IMR-90 (cell line): Measurements from ENCODE around the gene MRPL1. TPM values are rescaled to one million over a fixed set of nuclear protein-coding genes. Genes with fewer than 3 reads are reported as not detected.

Experiments used
- ATAC-seq: fragments of 200-7000 bp; cut with Tn5 transposase; 2 replicates; pipeline ENCODE4 v1.9.1; 2020; ENCODE audit warnings: low read depth, mild to moderate bottlenecking, moderate library complexity
- BruUV-seq: library from RNA; stranded (reverse); fragments of 400-500 nt; replicated peaks from 2 replicates; lab custom pipeline; 2021; lab: Mats Ljungman, UMichigan
- CTCF ChIA-PET: fragments of 300-600 bp; formaldehyde crosslinking; extraction: SDS; loops from one replicate; lab custom pipeline; 2021; ENCODE audit warnings: antibody characterized with exemption; lab: Yijun Ruan, JAX
- POLR2A ChIA-PET: fragments of 300-600 bp; sonication (Branson Sonifier 250); formaldehyde crosslinking; loops from one replicate; lab custom pipeline; 2022; ENCODE audit warnings: antibody characterized with exemption; ENCODE audit not compliant: unreplicated experiment; lab: Charles Lee
- DNase-seq: peaks from one replicate; pipeline ENCODE4 v3.0.0; 2013
- H2AFZ ChIP-seq: replicated peaks from 2 replicates; pipeline ENCODE3; 2013; ENCODE audit warnings: low read length, mild to moderate bottlenecking; ENCODE audit not compliant: poor library complexity
- H2AK5ac ChIP-seq: 2 replicates; pipeline ENCODE4 v1.6.1; 2013; ENCODE audit warnings: low read depth, low read length, inconsistent platforms
- H2AK9ac ChIP-seq: replicated peaks from 2 replicates; pipeline ENCODE3; 2013; ENCODE audit warnings: mild to moderate bottlenecking, low read depth, low read length, moderate library complexity; ENCODE audit not compliant: poor library complexity
- H2BK120ac ChIP-seq: 2 replicates; pipeline ENCODE4 v1.6.1; 2013; ENCODE audit warnings: low read depth, low read length, inconsistent platforms
- H2BK15ac ChIP-seq: 3 replicates; pipeline ENCODE4 v1.6.1; 2013; ENCODE audit warnings: low read depth, low read length, inconsistent platforms
- H2BK20ac ChIP-seq: 2 replicates; pipeline ENCODE4 v1.6.1; 2013; ENCODE audit warnings: low read depth, mild to moderate bottlenecking, inconsistent platforms, low read length, moderate library complexity
- H2BK5ac ChIP-seq: 2 replicates; pipeline ENCODE4 v1.6.1; 2013; ENCODE audit warnings: mild to moderate bottlenecking, low read depth, low read length, inconsistent platforms; ENCODE audit not compliant: poor library complexity, severe bottlenecking
- H3K14ac ChIP-seq: replicated peaks from 2 replicates; pipeline ENCODE4 v1.6.1; 2013; ENCODE audit warnings: low read depth, low read length, inconsistent platforms
- H3K18ac ChIP-seq: 2 replicates; pipeline ENCODE4 v1.6.1; 2013; ENCODE audit warnings: low read depth, low read length, control low read depth
- H3K23ac ChIP-seq: 2 replicates; pipeline ENCODE4 v1.6.1; 2013; ENCODE audit warnings: low read depth, low read length, inconsistent platforms
- H3K27ac ChIP-seq: 2 replicates; pipeline ENCODE4 v1.5.1; 2013; ENCODE audit warnings: mild to moderate bottlenecking, control low read depth, low read length; ENCODE audit not compliant: insufficient read depth
- H3K27me3 ChIP-seq: 2 replicates; pipeline ENCODE4 v1.6.1; 2013; ENCODE audit warnings: low read length; ENCODE audit not compliant: control insufficient read depth, insufficient read depth
- H3K36me3 ChIP-seq: 2 replicates; pipeline ENCODE4 v1.6.1; 2013; ENCODE audit warnings: low read length, mixed read lengths; ENCODE audit not compliant: control insufficient read depth, insufficient read depth
- H3K4ac ChIP-seq: 2 replicates; pipeline ENCODE4 v1.6.1; 2013; ENCODE audit warnings: low read depth, low read length, inconsistent platforms
- H3K4me1 ChIP-seq: 2 replicates; pipeline ENCODE4 v1.6.1; 2013; ENCODE audit warnings: low read length, mixed read lengths; ENCODE audit not compliant: control insufficient read depth, insufficient read depth
- H3K4me2 ChIP-seq: 2 replicates; pipeline ENCODE4 v1.6.1; 2013; ENCODE audit warnings: low read depth, mild to moderate bottlenecking, control low read depth, low read length, moderate library complexity
- H3K4me3 ChIP-seq: 2 replicates; pipeline ENCODE4 v1.5.1; 2013; ENCODE audit warnings: low read depth, mild to moderate bottlenecking, control low read depth, low read length, moderate library complexity; ENCODE audit not compliant: insufficient read depth
- H3K56ac ChIP-seq: 2 replicates; pipeline ENCODE4 v1.6.1; 2013; ENCODE audit warnings: low read length, inconsistent platforms; ENCODE audit not compliant: insufficient read depth; ENCODE audit errors: extremely low read depth
- H3K79me1 ChIP-seq, 2 experiments: 2 replicates each; pipeline ENCODE4 v1.6.1; 2013; ENCODE audit warnings: low read length in 2 of 2, inconsistent platforms in 1 of 2, low read depth in 1 of 2
- H3K9ac ChIP-seq: 2 replicates; pipeline ENCODE4 v1.6.1; 2013; ENCODE audit warnings: low read depth, low read length, control low read depth
- H3K9me1 ChIP-seq: 2 replicates; pipeline ENCODE4 v1.6.1; 2013; ENCODE audit warnings: low read length, inconsistent platforms; ENCODE audit not compliant: insufficient read depth
- H3K9me3 ChIP-seq: 2 replicates; pipeline ENCODE4 v1.6.1; 2013; ENCODE audit warnings: low read length; ENCODE audit not compliant: control insufficient read depth, insufficient read depth
- H4K20me1 ChIP-seq: 2 replicates; pipeline ENCODE4 v1.6.1; 2013; ENCODE audit warnings: low read length, inconsistent platforms; ENCODE audit not compliant: insufficient read depth
- H4K5ac ChIP-seq: 2 replicates; pipeline ENCODE4 v1.6.1; 2013; ENCODE audit warnings: mild to moderate bottlenecking, low read depth, low read length, control low read depth
- H4K8ac ChIP-seq, 2 experiments: 2 replicates each; pipeline ENCODE4 v1.6.1; 2013; ENCODE audit warnings: low read depth in 2 of 2, low read length in 2 of 2, control low read depth in 1 of 2, inconsistent platforms in 1 of 2
- H4K91ac ChIP-seq: 2 replicates; pipeline ENCODE4 v1.6.1; 2013; ENCODE audit warnings: low read depth, low read length, inconsistent platforms; ENCODE audit not compliant: insufficient read depth
- BHLHE40 ChIP-seq: fragments of 150-350 bp; IDR thresholded peaks from 2 replicates; pipeline ENCODE4 v1.6.1; 2016; ENCODE audit warnings: mild to moderate bottlenecking, low read depth, low read length
- CEBPB ChIP-seq: IDR thresholded peaks from 2 replicates; pipeline ENCODE4 v1.6.1; 2012; ENCODE audit warnings: low read depth, low read length, improper control_type of control experiment
- CHD1 ChIP-seq: IDR thresholded peaks from 2 replicates; pipeline ENCODE4 v1.6.1; 2012; ENCODE audit warnings: low read depth, low read length, improper control_type of control experiment
- FOS ChIP-seq: fragments of 150-350 bp; IDR thresholded peaks from 2 replicates; pipeline ENCODE4 v1.6.1; 2016; ENCODE audit warnings: low read depth, low read length
- MAFK ChIP-seq: IDR thresholded peaks from 2 replicates; pipeline ENCODE4 v1.6.1; 2012; ENCODE audit warnings: low read depth, low read length, improper control_type of control experiment
- MAZ ChIP-seq: IDR thresholded peaks from 2 replicates; pipeline ENCODE4 v1.6.1; 2012; ENCODE audit warnings: low read depth, mild to moderate bottlenecking, low read length, improper control_type of control experiment, moderate library complexity, borderline replicate concordance
- MXI1 ChIP-seq: IDR thresholded peaks from 2 replicates; pipeline ENCODE4 v1.6.1; 2012; ENCODE audit warnings: low read depth, mild to moderate bottlenecking, low read length, moderate library complexity, borderline replicate concordance
- NFE2L2 ChIP-seq: fragments of 150-350 bp; IDR thresholded peaks from 2 replicates; pipeline ENCODE4 v1.6.1; 2016; ENCODE audit warnings: low read depth, mild to moderate bottlenecking, low read length
- POLR2A ChIP-seq: IDR thresholded peaks from 2 replicates; pipeline ENCODE4 v1.6.1; 2012; ENCODE audit warnings: mild to moderate bottlenecking, low read depth, low read length
- RAD21 ChIP-seq: IDR thresholded peaks from 2 replicates; pipeline ENCODE4 v1.6.1; 2012; ENCODE audit warnings: low read length, improper control_type of control experiment
- RCOR1 ChIP-seq: IDR thresholded peaks from 2 replicates; pipeline ENCODE4 v1.6.1; 2012; ENCODE audit warnings: mild to moderate bottlenecking, low read length, improper control_type of control experiment; ENCODE audit not compliant: insufficient replicate concordance
- RFX5 ChIP-seq: IDR thresholded peaks from 2 replicates; pipeline ENCODE4 v1.8.0; 2012; ENCODE audit warnings: low read depth, mild to moderate bottlenecking, low read length, moderate library complexity
- SMC3 ChIP-seq: fragments of 150-350 bp; IDR thresholded peaks from 2 replicates; pipeline ENCODE4 v1.6.1; 2016; ENCODE audit warnings: low read depth, mild to moderate bottlenecking, antibody characterized with exemption, low read length, moderate library complexity
- WGBS, 2 experiments: methylation state at CpG; one replicate each; pipeline versions ENCODE4 v1.1.5 to v1.1.7; 2013; ENCODE audit warnings: missing lambda C conversion rate in 2 of 2; ENCODE audit not compliant: insufficient read length in 1 of 2; ENCODE audit errors: extremely low coverage in 2 of 2; 5-methylcytosine and 5-hydroxymethylcytosine counted together
- dilution Hi-C: fragments of 300-500 bp; cut with HindIII; formaldehyde crosslinking; loops from one replicate; pipeline ENCODE4 v1.14.3; 2018; ENCODE audit warnings: low sequenced_read_pairs; ENCODE audit not compliant: unreplicated experiment
- in situ Hi-C: fragments of 300-500 bp; cut with MboI; formaldehyde crosslinking; loops from 3 replicates; pipeline ENCODE4 v1.14.3; 2019; ENCODE audit warnings: low sequenced_read_pairs, inconsistent platforms, mixed read lengths
- intact Hi-C: fragments of 100-400 bp; cut with micrococcal nuclease; formaldehyde crosslinking; loops from 2 replicates; pipeline ENCODE4 v1.10.0; 2022
- polyA plus RNA-seq, 3 experiments: library from polyadenylated mRNA; depleted of rRNA; stranded (reverse); fragments of >200 nt; gene quantifications; 2 replicates each; pipeline ENCODE4 v1.2.3, GENCODE V29; 2012; ENCODE audit warnings: low replicate concordance in 1 of 3
- total RNA-seq: library from RNA; depleted of rRNA; stranded (reverse); fragments of >200 nt; gene quantifications from 2 replicates; pipeline ENCODE4 v1.2.3, GENCODE V29; 2012
- TF ChIP-seq, protein P1 (sequence below): conservative IDR thresholded peaks from 2 replicates; pipeline ENCODE4 v1.5.1; 2012; ENCODE audit warnings: mild to moderate bottlenecking, low read depth, low read length, improper control_type of control experiment
- TF ChIP-seq, protein P2 (sequence below): fragments of 150-350 bp; IDR thresholded peaks from 2 replicates; pipeline ENCODE4 v1.6.1; 2016; ENCODE audit warnings: low read depth, mild to moderate bottlenecking, low read length, moderate library complexity, borderline replicate concordance
- TF ChIP-seq, protein P3 (sequence below): fragments of 150-350 bp; IDR thresholded peaks from 2 replicates; pipeline ENCODE4 v1.6.1; 2017; ENCODE audit warnings: mild to moderate bottlenecking, antibody characterized with exemption, low read length, low read depth

The MRPL1 gene
- total and polyA plus RNA-seq, 2 of the 4 experiments (the other 2 are of a cell fraction), result 13.4 to 22.5 TPM

- Histone ChIP-seq H3K18ac (no peak overlapping the region), H3K79me1 (no peaks in the 10 kb centered on the region), H3K36me3 (no peaks in the 10 kb centered on the region), H3K56ac (no peak overlapping the region), H4K20me1 (no peaks in the 10 kb centered on the region), H3K27ac (no peak overlapping the region), H2BK120ac (no peak overlapping the region), H4K8ac (no peak overlapping the region), H3K4ac (no peak overlapping the region), H3K23ac (no peak overlapping the region), H3K4me2 (no peak overlapping the region), H2BK15ac (no peak overlapping the region), H2AK9ac (no peak overlapping the region), H3K14ac (no peak overlapping the region), H2BK5ac (no peak overlapping the region), H4K91ac (no peak overlapping the region), H2BK20ac (no peak overlapping the region), H3K9ac (no peak overlapping the region), H3K4me3 (no peak overlapping the region), H3K9me3 (no peaks in the 10 kb centered on the region), H3K9me1 (no peaks in the 10 kb centered on the region), H2AFZ (no peak overlapping the region), H3K4me1 (no peaks in the 10 kb centered on the region), H3K27me3 (no peaks in the 10 kb centered on the region; the same call in 1 of the 2 replicates), H2AK5ac (no peak overlapping the region), H4K5ac (no peak overlapping the region)
- POLR2A ChIA-PET, result no interaction called here
- CTCF ChIA-PET, result no interaction called here
- TF ChIP-seq MXI1 (no peak), MAFK (no peak), RFX5 (no peak), FOS (no peak), CHD1 (no peak), NFE2L2 (no peak), RCOR1 (no peak), RAD21 (no peak), SMC3 (no peak), BHLHE40 (no peak), POLR2A (no peak), CEBPB (no peak), MAZ (no peak)
- TF ChIP-seq, protein P1, sequence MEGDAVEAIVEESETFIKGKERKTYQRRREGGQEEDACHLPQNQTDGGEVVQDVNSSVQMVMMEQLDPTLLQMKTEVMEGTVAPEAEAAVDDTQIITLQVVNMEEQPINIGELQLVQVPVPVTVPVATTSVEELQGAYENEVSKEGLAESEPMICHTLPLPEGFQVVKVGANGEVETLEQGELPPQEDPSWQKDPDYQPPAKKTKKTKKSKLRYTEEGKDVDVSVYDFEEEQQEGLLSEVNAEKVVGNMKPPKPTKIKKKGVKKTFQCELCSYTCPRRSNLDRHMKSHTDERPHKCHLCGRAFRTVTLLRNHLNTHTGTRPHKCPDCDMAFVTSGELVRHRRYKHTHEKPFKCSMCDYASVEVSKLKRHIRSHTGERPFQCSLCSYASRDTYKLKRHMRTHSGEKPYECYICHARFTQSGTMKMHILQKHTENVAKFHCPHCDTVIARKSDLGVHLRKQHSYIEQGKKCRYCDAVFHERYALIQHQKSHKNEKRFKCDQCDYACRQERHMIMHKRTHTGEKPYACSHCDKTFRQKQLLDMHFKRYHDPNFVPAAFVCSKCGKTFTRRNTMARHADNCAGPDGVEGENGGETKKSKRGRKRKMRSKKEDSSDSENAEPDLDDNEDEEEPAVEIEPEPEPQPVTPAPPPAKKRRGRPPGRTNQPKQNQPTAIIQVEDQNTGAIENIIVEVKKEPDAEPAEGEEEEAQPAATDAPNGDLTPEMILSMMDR, result no peak
- TF ChIP-seq, protein P2, sequence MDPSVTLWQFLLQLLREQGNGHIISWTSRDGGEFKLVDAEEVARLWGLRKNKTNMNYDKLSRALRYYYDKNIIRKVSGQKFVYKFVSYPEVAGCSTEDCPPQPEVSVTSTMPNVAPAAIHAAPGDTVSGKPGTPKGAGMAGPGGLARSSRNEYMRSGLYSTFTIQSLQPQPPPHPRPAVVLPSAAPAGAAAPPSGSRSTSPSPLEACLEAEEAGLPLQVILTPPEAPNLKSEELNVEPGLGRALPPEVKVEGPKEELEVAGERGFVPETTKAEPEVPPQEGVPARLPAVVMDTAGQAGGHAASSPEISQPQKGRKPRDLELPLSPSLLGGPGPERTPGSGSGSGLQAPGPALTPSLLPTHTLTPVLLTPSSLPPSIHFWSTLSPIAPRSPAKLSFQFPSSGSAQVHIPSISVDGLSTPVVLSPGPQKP, result no peak
- TF ChIP-seq, protein P3, sequence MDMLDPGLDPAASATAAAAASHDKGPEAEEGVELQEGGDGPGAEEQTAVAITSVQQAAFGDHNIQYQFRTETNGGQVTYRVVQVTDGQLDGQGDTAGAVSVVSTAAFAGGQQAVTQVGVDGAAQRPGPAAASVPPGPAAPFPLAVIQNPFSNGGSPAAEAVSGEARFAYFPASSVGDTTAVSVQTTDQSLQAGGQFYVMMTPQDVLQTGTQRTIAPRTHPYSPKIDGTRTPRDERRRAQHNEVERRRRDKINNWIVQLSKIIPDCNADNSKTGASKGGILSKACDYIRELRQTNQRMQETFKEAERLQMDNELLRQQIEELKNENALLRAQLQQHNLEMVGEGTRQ, result no peak
- WGBS, 2 experiments, result no CpG with 5 or more reads among the region's 4 CpGs
- ATAC-seq, result no peak
- dilution Hi-C loops, result no loop called here
- intact Hi-C loops, result no loop called here
- BruUV-seq, result no TSS peak
- no peak for DNase-seq
- in situ Hi-C loops, result no loop called here
These were observed 139.6 kb downstream of the MRPL1 start for GRCh38 chr4:78002260-78002659.
